ENCODE results near the gene CORO2B. TPM values are rescaled to one million over a fixed set of nuclear protein-coding genes. Genes with fewer than 3 reads are reported as not detected.
"Not testable (repeated sequence)": the region's sequence is repeated elsewhere in the genome, so short reads cannot be mapped to it uniquely, and the experiment has no call there.

The CORO2B gene
- total RNA-seq, 1 donor from 2014 or later, result not detected

GRCh38 chr15:68719672-68720071 is 140.9 kb downstream of the CORO2B start:
- intact Hi-C loops (cut with micrococcal nuclease), result no loop called here

- intact Hi-C loops (cut with micrococcal nuclease), result no loop called here
Measured at GRCh38 chr15:68721886-68722285, 143.1 kb downstream of the CORO2B start.

- intact Hi-C loops (cut with micrococcal nuclease), result no loop called here
Measured at GRCh38 chr15:68725736-68726135, 146.9 kb downstream of the CORO2B start.

- intact Hi-C loops (cut with micrococcal nuclease), result no loop called here
Measured at GRCh38 chr15:68726246-68726645, 147.5 kb downstream of the CORO2B start.

GRCh38 chr15:68729789-68730411 is 151.1 kb downstream of the CORO2B start:
- intact Hi-C loops (cut with micrococcal nuclease), result loop anchor here (1.0 kb wide), 2 partner anchors 24 to 146 kb away; no protein-coding TSS in a partner anchor

- intact Hi-C loops (cut with micrococcal nuclease), result loop anchor here (1.0 kb wide), 2 partner anchors 24 to 146 kb away; no protein-coding TSS in a partner anchor
Measured at GRCh38 chr15:68730471-68730919, 151.7 kb downstream of the CORO2B start.

- intact Hi-C loops (cut with micrococcal nuclease), result loop anchor here (1.0 kb wide), 2 partner anchors 23 to 145 kb away; no protein-coding TSS in a partner anchor
Measured at GRCh38 chr15:68730976-68731897, 152.4 kb downstream of the CORO2B start.

- intact Hi-C loops (cut with micrococcal nuclease), result no loop called here
Measured at GRCh38 chr15:68732451-68732850, 153.7 kb downstream of the CORO2B start.

GRCh38 chr15:68733666-68734065 is 154.9 kb downstream of the CORO2B start:
- intact Hi-C loops (cut with micrococcal nuclease), result no loop called here

GRCh38 chr15:68734352-68734751 is 155.6 kb downstream of the CORO2B start:
- intact Hi-C loops (cut with micrococcal nuclease), result no loop called here

GRCh38 chr15:68734881-68735280 is 156.1 kb downstream of the CORO2B start:
- intact Hi-C loops (cut with micrococcal nuclease), result no loop called here

- intact Hi-C loops (cut with micrococcal nuclease), result no loop called here
Measured at GRCh38 chr15:68735610-68736009, 156.8 kb downstream of the CORO2B start.

- intact Hi-C loops (cut with micrococcal nuclease), result no loop called here
Measured at GRCh38 chr15:68739390-68740080, 160.7 kb downstream of the CORO2B start.

GRCh38 chr15:68743256-68743655 is 164.5 kb downstream of the CORO2B start:
- intact Hi-C loops (cut with micrococcal nuclease), result no loop called here

GRCh38 chr15:68749365-68749764 is 170.6 kb downstream of the CORO2B start:
- intact Hi-C loops (cut with micrococcal nuclease), result no loop called here

GRCh38 chr15:68749793-68750192 is 171.0 kb downstream of the CORO2B start:
- intact Hi-C loops (cut with micrococcal nuclease), result no loop called here

- intact Hi-C loops (cut with micrococcal nuclease), result no loop called here
Measured at GRCh38 chr15:68751622-68752021, 172.8 kb downstream of the CORO2B start.

- intact Hi-C loops (cut with micrococcal nuclease), result no loop called here
Measured at GRCh38 chr15:68755731-68756130, 176.9 kb downstream of the CORO2B start.

- intact Hi-C loops (cut with micrococcal nuclease), result not testable (repeated sequence)
Measured at GRCh38 chr15:68759982-68760579, 181.3 kb downstream of the CORO2B start.

- intact Hi-C loops (cut with micrococcal nuclease), result no loop called here
Measured at GRCh38 chr15:68763063-68763462, 184.3 kb downstream of the CORO2B start.

- intact Hi-C loops (cut with micrococcal nuclease), result no loop called here
Measured at GRCh38 chr15:68764090-68764489, 185.3 kb downstream of the CORO2B start.
